ENCODE measurements around the gene HECTD4.
"Not testable (repeated sequence)": the region's sequence is repeated elsewhere in the genome, so short reads cannot be mapped to it uniquely, and the experiment has no call there.

HECTD4 gene

GRCh38 chr12:112121780-112122565 is 260.3 kb downstream of the HECTD4 start:
- no peak overlapping the region for H3K4me3 Mint-ChIP-seq
- DNase-seq (ENCODE audit: low spot score in 2 of 2) (no peak), ATAC-seq (no peak)
- no peak overlapping the region for H3K27ac Mint-ChIP-seq
- H3K4me1 Mint-ChIP-seq = peaks cover 10% of the 10 kb centered on the region
- H3K36me3 Mint-ChIP-seq = peaks cover 9% of the 10 kb centered on the region
- no peaks in the 10 kb centered on the region for H3K9me3 Mint-ChIP-seq

GRCh38 chr12:112117685-112118084 is 264.5 kb downstream of the HECTD4 start:
- Mint-ChIP-seq H3K9me3 (no peaks in the 10 kb centered on the region), H3K4me3 (no peak overlapping the region), H3K27ac (no peak overlapping the region), H3K4me1 (peaks cover 8% of the 10 kb centered on the region), H3K36me3 (peaks cover 5% of the 10 kb centered on the region)
- DNase-seq (ENCODE audit: low spot score in 2 of 2) (no peak), ATAC-seq (no peak)

- H3K4me3 Mint-ChIP-seq = no peak overlapping the region
Observed at GRCh38 chr12:112116232-112117060, 265.8 kb downstream of the HECTD4 start.

GRCh38 chr12:112115259-112116045 is 266.8 kb downstream of the HECTD4 start:
- H3K36me3 Mint-ChIP-seq = peaks cover 5% of the 10 kb centered on the region

More at GRCh38 chr12:112116232-112117060, 265.8 kb downstream of the HECTD4 start:
- peak; percentile 55 for ATAC-seq
- Mint-ChIP-seq H3K9me3 (no peaks in the 10 kb centered on the region), H3K4me1 (peaks cover 8% of the 10 kb centered on the region), H3K27ac (peak overlapping the region; percentile 70), H3K36me3 (peaks cover 5% of the 10 kb centered on the region)
- DNase-seq (ENCODE audit: low spot score in 2 of 2) = no peak

GRCh38 chr12:112112409-112113133 is 269.7 kb downstream of the HECTD4 start:
- H3K4me3 Mint-ChIP-seq = no peak overlapping the region

More at GRCh38 chr12:112115259-112116045, 266.8 kb downstream of the HECTD4 start:
- no peak for ATAC-seq
- Mint-ChIP-seq H3K27ac (no peak overlapping the region), H3K4me3 (no peak overlapping the region), H3K4me1 (peaks cover 8% of the 10 kb centered on the region), H3K9me3 (no peaks in the 10 kb centered on the region)
- no peak for DNase-seq (ENCODE audit: low spot score in 2 of 2)

GRCh38 chr12:112111931-112112330 is 270.3 kb downstream of the HECTD4 start:
- Mint-ChIP-seq H3K4me1 (peaks cover 13% of the 10 kb centered on the region), H3K9me3 (no peaks in the 10 kb centered on the region), H3K27ac (peak overlapping the region; percentile 3), H3K4me3 (no peak overlapping the region), H3K36me3 (peaks cover 32% of the 10 kb centered on the region)
- ATAC-seq = no peak
- DNase-seq (ENCODE audit: low spot score in 2 of 2) = no peak

More at GRCh38 chr12:112112409-112113133, 269.7 kb downstream of the HECTD4 start:
- ATAC-seq = no peak
- Mint-ChIP-seq H3K9me3 (no peaks in the 10 kb centered on the region), H3K4me1 (peaks cover 10% of the 10 kb centered on the region), H3K27ac (peak overlapping the region; percentile 3), H3K36me3 (peaks cover 26% of the 10 kb centered on the region)
- DNase-seq (ENCODE audit: low spot score in 2 of 2) = no peak

GRCh38 chr12:112110787-112111662 is 271.2 kb downstream of the HECTD4 start:
- H3K36me3 Mint-ChIP-seq = peaks cover 41% of the 10 kb centered on the region
- H3K27ac Mint-ChIP-seq; H3K4me3 Mint-ChIP-seq; H3K9me3 Mint-ChIP-seq; DNase-seq (ENCODE audit: low spot score in 2 of 2); ATAC-seq: not testable (repeated sequence)
- H3K4me1 Mint-ChIP-seq = peaks cover 16% of the 10 kb centered on the region

Data from stimulated activated effector memory CD8-positive, alpha-beta T cell treated with anti-CD3 and anti-CD28 coated beads, Interleukin-12 subunit alpha, Interleukin-12 subunit beta, amount 100 ng/mL, for 72 hours (primary cell).